ENCODE results near the gene SLC17A5.

GRCh38 chr6:73579389-73579788 is 74.4 kb downstream of the SLC17A5 start:
- TF ChIP-seq POLR2A (IDR thresholded peaks at IDR 0.05) (no peak), CTCF (IDR thresholded peaks at IDR 0.05) (no peak)
